CD4-positive, CD25-positive, alpha-beta regulatory T cell (primary cell): ENCODE results near the gene DSCAM. TPM values are rescaled to one million over a fixed set of nuclear protein-coding genes. Genes with fewer than 3 reads are reported as not detected.

Experiments
- ATAC-seq, 2 donors: fragments of 150-1000 bp; cut with Tn5 transposase; one replicate each; pipeline ENCODE4 v1.10.0; 2021; ENCODE audit warnings: low read depth in 2 of 2, moderate number of reproducible peaks in 2 of 2, moderate library complexity in 1 of 2
- DNase-seq, 3 donors: peaks; one replicate each; pipeline versions ENCODE4 v3.0.0 to v3.0.0-alpha.2; 2012 to 2022; ENCODE audit warnings: mixed read lengths in 1 of 3
- H3K27ac ChIP-seq: one replicate; pipeline ENCODE4 v1.7.0; 2013; ENCODE audit warnings: mild to moderate bottlenecking, low read length; ENCODE audit not compliant: insufficient read depth, poor library complexity, severe bottlenecking
- H3K27me3 ChIP-seq: one replicate; pipeline ENCODE4 v1.7.0; 2013; ENCODE audit warnings: low read length; ENCODE audit not compliant: control insufficient read depth, insufficient read depth
- H3K36me3 ChIP-seq: one replicate; pipeline ENCODE4 v1.7.0; 2013; ENCODE audit warnings: mild to moderate bottlenecking, low read length, moderate library complexity; ENCODE audit not compliant: control insufficient read depth, insufficient read depth
- H3K4me1 ChIP-seq: 2 replicates; pipeline ENCODE4 v1.7.0; 2013; ENCODE audit warnings: mild to moderate bottlenecking, low read length; ENCODE audit not compliant: insufficient read depth, control insufficient read depth, poor library complexity, severe bottlenecking
- H3K4me3 ChIP-seq: one replicate; pipeline ENCODE4 v1.7.0; 2013; ENCODE audit warnings: low read depth, mild to moderate bottlenecking, low read length, moderate library complexity
- H3K9me3 ChIP-seq, 2 experiments: 1 replicate in 1 of 2; 2 replicates in 1 of 2; pipeline ENCODE4 v1.7.0; 2013; ENCODE audit warnings: low read length in 2 of 2, mild to moderate bottlenecking in 1 of 2, moderate library complexity in 1 of 2; ENCODE audit not compliant: control insufficient read depth in 2 of 2
- H3K27ac Mint-ChIP-seq, 3 donors: one replicate each; pipeline ENCODE4 v1.8.0; 2020 to 2022; ENCODE audit warnings: mild to moderate bottlenecking in 3 of 3, mixed read lengths in 3 of 3, moderate library complexity in 2 of 3
- H3K27me3 Mint-ChIP-seq: one replicate; pipeline ENCODE4 v1.8.0; 2022; ENCODE audit warnings: mild to moderate bottlenecking, mixed read lengths
- H3K36me3 Mint-ChIP-seq: one replicate; pipeline ENCODE4 v1.8.0; 2020; ENCODE audit warnings: mixed read lengths
- H3K4me1 Mint-ChIP-seq, 4 donors: one replicate each; pipeline ENCODE4 v1.8.0; 2020 to 2022; ENCODE audit warnings: mixed read lengths in 4 of 4, mild to moderate bottlenecking in 1 of 4
- H3K4me3 Mint-ChIP-seq, 4 donors: one replicate each; pipeline ENCODE4 v1.8.0; 2020 to 2022; ENCODE audit warnings: mild to moderate bottlenecking in 4 of 4, mixed read lengths in 4 of 4, moderate library complexity in 3 of 4
- H3K9me3 Mint-ChIP-seq, 7 donors: one replicate each; pipeline ENCODE4 v1.8.0; 2020 to 2022; ENCODE audit warnings: mixed read lengths in 7 of 7, mild to moderate bottlenecking in 3 of 7, moderate library complexity in 2 of 7
- polyA plus RNA-seq, 4 donors: library from polyadenylated mRNA; unstranded; fragments of 300-500 nt; fragmentation: Illumina TruSeq; gene quantifications; one replicate each; pipeline ENCODE4 v1.2.3, GENCODE V29; 2021
- total RNA-seq: library from RNA; stranded (reverse); gene quantifications from one replicate; pipeline ENCODE4 v1.2.3, GENCODE V29; 2022

Gene DSCAM
- total and polyA plus RNA-seq, 5 donors from 2014 or later, result not detected

DNA sequence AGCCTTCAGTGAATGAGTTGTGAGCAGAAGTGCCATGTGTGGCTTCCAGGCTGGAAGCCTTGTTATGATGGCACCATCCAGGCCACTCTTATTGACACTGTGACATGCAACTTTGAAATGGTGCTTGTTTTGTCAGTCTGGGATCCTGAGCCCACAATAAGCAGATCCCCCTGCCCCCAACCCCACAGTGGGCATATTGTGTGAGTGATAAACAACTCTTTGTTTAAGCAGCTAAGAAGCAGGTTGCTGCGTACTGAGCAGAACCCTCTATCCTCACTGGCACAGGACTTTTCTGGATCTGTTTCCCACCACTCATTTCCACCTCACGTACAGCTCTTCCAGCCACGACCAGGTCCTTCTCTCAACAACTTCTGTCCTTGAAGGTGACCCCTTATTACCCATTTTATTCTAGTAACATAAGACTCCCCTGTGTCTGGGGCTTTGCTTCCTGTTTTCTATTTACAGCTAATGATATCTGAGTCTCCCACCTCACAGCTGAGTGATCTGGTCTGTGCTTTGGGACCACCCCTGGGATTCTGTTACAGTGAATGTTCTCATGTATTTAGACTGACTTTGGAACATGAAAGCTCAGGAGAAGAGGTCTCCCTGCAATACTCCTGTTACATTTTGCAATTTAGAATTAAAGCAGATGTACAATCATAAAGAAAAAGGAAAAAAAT is 604.2 kb downstream of the DSCAM start:
- Histone ChIP-seq H3K36me3 (no peaks in the 10 kb centered on the region), H3K9me3 (peaks cover 9 to 14% of the 10 kb centered on the region in 2 experiments), H3K4me1 (no peaks in the 10 kb centered on the region), H3K27me3 (no peaks in the 10 kb centered on the region), H3K27ac (no peak overlapping the region), H3K4me3 (no peak overlapping the region)
- Mint-ChIP-seq H3K4me3 (no peak overlapping the region), H3K36me3 (no peaks in the 10 kb centered on the region), H3K4me1 (no peaks in the 10 kb centered on the region), H3K27me3 (no peaks in the 10 kb centered on the region), H3K9me3 (peaks cover 0 to 18% (median 5%) of the 10 kb centered on the region in 7 donors), H3K27ac (no peak overlapping the region)
- DNase-seq, result no peak
- ATAC-seq, result no peak

DNA sequence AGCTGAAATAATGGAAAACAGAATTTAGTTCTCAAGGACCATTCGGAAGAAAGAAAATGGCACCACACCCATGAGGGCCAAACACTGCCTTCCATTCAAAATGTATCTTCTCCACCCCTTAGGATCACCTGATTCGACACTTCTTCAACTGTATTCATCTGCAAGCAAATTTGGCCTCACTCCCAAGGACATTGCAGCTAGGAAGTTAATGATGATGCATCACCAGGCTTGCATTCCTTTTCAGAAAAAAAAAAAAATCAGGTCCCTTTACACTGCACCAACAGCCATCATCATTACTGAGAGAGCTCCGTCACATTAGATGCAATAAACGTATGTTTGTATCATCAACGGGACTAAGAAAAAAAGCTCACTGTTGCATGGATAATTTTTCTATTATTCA is 611.4 kb downstream of the DSCAM start:
- Mint-ChIP-seq H3K27me3 (no peaks in the 10 kb centered on the region), H3K36me3 (no peaks in the 10 kb centered on the region), H3K4me1 (no peaks in the 10 kb centered on the region), H3K4me3 (peak overlapping the region in 1 of 4 donors; percentile 10), H3K27ac (no peak overlapping the region), H3K9me3 (peaks cover 1 to 14% (median 6%) of the 10 kb centered on the region in 7 donors)
- DNase-seq (no peak), ATAC-seq (no peak)
- H3K27me3 ChIP-seq, result no peaks in the 10 kb centered on the region
- no peaks in the 10 kb centered on the region for H3K4me1 ChIP-seq
- H3K9me3 ChIP-seq, result peaks cover 0 to 6% of the 10 kb centered on the region in 2 experiments
- no peaks in the 10 kb centered on the region for H3K36me3 ChIP-seq
- no peak overlapping the region for H3K27ac ChIP-seq
- H3K4me3 ChIP-seq, result no peak overlapping the region

DNA sequence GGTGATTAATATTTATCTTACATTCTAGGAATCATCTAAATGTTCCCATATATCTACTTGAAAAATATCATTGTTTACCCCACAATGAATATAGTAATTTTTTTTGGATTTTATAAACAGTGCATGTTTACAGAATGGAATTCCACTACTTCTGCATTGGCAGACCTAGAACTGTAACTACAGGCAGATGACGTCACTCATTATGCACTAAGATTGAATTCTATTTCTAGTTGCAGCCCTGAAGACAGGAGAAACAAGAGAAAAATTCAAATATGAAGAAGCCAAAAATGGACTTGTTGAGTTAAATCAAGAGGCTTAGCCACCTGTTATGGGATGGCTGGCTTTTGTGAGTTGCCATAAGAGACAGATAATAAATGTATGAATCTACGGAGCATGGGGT is 615.0 kb downstream of the DSCAM start:
- Mint-ChIP-seq H3K4me1 (no peaks in the 10 kb centered on the region), H3K27me3 (no peaks in the 10 kb centered on the region)

DNA sequence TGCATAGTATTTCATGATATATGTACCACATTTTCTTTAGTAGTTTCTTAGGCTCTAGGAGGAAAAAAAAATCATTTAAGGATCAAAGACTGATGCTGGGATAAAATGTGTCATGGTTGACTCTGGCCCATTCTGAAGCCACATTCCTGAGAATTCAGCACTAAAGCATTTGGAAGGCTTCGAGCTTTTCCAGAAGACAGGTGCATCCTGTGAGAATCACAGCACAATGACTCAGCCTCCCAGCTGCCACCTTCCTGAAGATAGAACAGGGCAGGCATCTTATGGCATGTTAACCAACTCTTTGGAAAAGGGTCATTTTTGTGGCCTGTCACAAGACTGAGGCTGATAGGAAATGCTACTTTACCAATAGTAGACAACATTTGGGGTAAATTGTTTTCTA is 619.9 kb downstream of the DSCAM start:
- no peak for ATAC-seq
- DNase-seq, result no peak
- Mint-ChIP-seq H3K4me1 (no peaks in the 10 kb centered on the region), H3K27me3 (no peaks in the 10 kb centered on the region), H3K4me3 (peak overlapping the region in 1 of 4 donors; percentile 39), H3K27ac (peak overlapping the region in 1 of 3 donors; percentile 64), H3K9me3 (peaks cover 0 to 23% (median 6%) of the 10 kb centered on the region in 7 donors), H3K36me3 (no peaks in the 10 kb centered on the region)
- Histone ChIP-seq H3K27ac (no peak overlapping the region), H3K4me3 (no peak overlapping the region), H3K36me3 (no peaks in the 10 kb centered on the region), H3K4me1 (no peaks in the 10 kb centered on the region), H3K9me3 (no peaks in the 10 kb centered on the region), H3K27me3 (no peaks in the 10 kb centered on the region)

More for the DNA sequence above, 615.0 kb downstream of the DSCAM start:
- Histone ChIP-seq H3K27ac (no peak overlapping the region), H3K4me1 (no peaks in the 10 kb centered on the region), H3K27me3 (no peaks in the 10 kb centered on the region), H3K9me3 (no peaks in the 10 kb centered on the region), H3K36me3 (no peaks in the 10 kb centered on the region), H3K4me3 (no peak overlapping the region)
- Mint-ChIP-seq H3K27ac (no peak overlapping the region), H3K9me3 (peaks cover 1 to 16% (median 9%) of the 10 kb centered on the region in 7 donors), H3K36me3 (no peaks in the 10 kb centered on the region), H3K4me3 (no peak overlapping the region)
- ATAC-seq (no peak), DNase-seq (no peak)

DNA sequence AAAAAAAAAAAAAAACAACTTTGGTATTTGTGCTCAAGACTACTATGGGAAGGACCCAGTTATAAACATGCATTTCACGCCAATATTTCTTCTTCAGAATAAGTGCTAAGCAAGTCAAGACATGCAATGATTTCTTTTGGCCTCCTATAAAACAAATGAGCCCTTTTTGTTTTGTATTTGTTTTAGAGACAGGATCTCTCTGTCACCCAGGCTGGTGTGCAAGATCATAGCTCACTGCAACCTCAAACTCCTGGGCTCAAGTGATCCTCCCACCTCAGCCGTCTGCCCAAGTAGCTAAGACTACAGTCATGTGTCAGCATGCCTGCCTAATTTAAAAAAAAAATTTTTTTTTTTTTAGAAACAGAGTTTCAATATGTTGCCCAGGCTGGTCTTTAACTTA is 631.0 kb downstream of the DSCAM start:
- Mint-ChIP-seq H3K36me3 (no peaks in the 10 kb centered on the region), H3K27me3 (peaks cover 4% of the 10 kb centered on the region)

DNA sequence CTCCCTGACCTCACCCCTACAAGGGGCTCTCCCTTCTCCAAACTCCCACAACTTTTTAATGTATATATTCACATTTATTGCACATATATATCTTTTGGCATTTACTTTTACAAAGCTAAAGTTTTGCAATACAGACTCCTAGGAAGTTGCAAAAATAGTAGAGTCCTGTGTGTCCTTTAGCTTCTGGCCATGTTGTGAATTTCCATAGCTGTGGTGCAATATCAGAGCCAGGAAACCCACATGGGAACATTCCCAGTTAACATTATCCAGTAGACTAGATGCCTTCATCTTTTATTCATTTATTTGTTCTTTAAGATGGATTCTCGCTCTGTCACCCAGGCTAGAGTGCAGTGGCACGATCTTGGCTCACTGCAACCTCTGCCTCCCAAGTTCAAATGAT is 636.7 kb downstream of the DSCAM start:
- Histone ChIP-seq H3K4me3 (no peak overlapping the region), H3K4me1 (no peaks in the 10 kb centered on the region), H3K36me3 (no peaks in the 10 kb centered on the region), H3K27ac (no peak overlapping the region), H3K27me3 (no peaks in the 10 kb centered on the region), H3K9me3 (no peaks in the 10 kb centered on the region)
- H3K4me1 Mint-ChIP-seq, result no peaks in the 10 kb centered on the region
- no peak overlapping the region for H3K4me3 Mint-ChIP-seq
- no peaks in the 10 kb centered on the region for H3K27me3 Mint-ChIP-seq
- peaks cover 0 to 12% (median 2%) of the 10 kb centered on the region in 7 donors for H3K9me3 Mint-ChIP-seq
- ATAC-seq (no peak), DNase-seq (no peak)
- no peak overlapping the region for H3K27ac Mint-ChIP-seq
- H3K36me3 Mint-ChIP-seq, result no peaks in the 10 kb centered on the region

More for the DNA sequence above, 631.0 kb downstream of the DSCAM start:
- Histone ChIP-seq H3K9me3 (no peaks in the 10 kb centered on the region), H3K4me3 (no peak overlapping the region), H3K27ac (no peak overlapping the region), H3K4me1 (no peaks in the 10 kb centered on the region), H3K27me3 (no peaks in the 10 kb centered on the region), H3K36me3 (no peaks in the 10 kb centered on the region)
- H3K27ac Mint-ChIP-seq, result no peak overlapping the region
- DNase-seq, result no peak
- no peaks in the 10 kb centered on the region for H3K4me1 Mint-ChIP-seq
- H3K4me3 Mint-ChIP-seq, result no peak overlapping the region
- peaks cover 0 to 6% (median 2%) of the 10 kb centered on the region in 7 donors for H3K9me3 Mint-ChIP-seq
- no peak for ATAC-seq

DNA sequence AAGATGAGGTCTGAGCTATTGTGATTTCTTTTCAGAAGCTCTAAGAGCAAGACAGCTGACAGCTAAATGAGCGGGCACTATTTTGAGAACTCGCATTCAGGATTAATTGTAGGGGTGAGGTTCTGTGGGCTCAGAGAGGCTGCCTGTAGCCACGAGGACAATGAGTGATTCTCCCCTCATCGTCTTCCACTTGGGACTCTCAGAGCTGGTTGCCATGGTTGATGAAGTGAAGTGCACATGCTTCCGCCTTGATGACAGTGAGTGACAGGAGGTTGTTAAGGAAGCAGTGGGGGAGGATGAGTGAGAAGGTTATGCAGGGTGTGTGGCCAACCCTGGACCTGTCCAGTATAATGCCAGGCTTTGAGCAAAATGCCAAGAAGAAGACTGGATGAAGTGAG is 638.0 kb downstream of the DSCAM start:
- Histone ChIP-seq H3K9me3 (no peaks in the 10 kb centered on the region), H3K4me3 (no peak overlapping the region), H3K27me3 (no peaks in the 10 kb centered on the region), H3K36me3 (no peaks in the 10 kb centered on the region), H3K4me1 (no peaks in the 10 kb centered on the region), H3K27ac (no peak overlapping the region)
- no peak for ATAC-seq
- DNase-seq, result no peak
- peaks cover 0 to 14% (median 3%) of the 10 kb centered on the region in 7 donors for H3K9me3 Mint-ChIP-seq
- no peaks in the 10 kb centered on the region for H3K27me3 Mint-ChIP-seq
- H3K36me3 Mint-ChIP-seq, result no peaks in the 10 kb centered on the region
- no peaks in the 10 kb centered on the region for H3K4me1 Mint-ChIP-seq
- no peak overlapping the region for H3K4me3 Mint-ChIP-seq
- H3K27ac Mint-ChIP-seq, result no peak overlapping the region
